GM19023 (cell line): Measurements from ENCODE around the gene CDH4.

Source experiments
- ATAC-seq: cut with Tn5 transposase; IDR thresholded peaks from one replicate; pipeline ENCODE4 v1.9.1; 2021; ENCODE audit warnings: mild to moderate bottlenecking, moderate library complexity; ENCODE audit not compliant: unreplicated experiment

The CDH4 gene

GRCh38 chr20:61613917-61614705 is 362.1 kb downstream of the CDH4 start:
- no peak for ATAC-seq

- ATAC-seq, result no peak
Measured at GRCh38 chr20:61614706-61615100, 362.6 kb downstream of the CDH4 start.

GRCh38 chr20:61615806-61616205 is 363.7 kb downstream of the CDH4 start:
- no peak for ATAC-seq

GRCh38 chr20:61619751-61620150 is 367.7 kb downstream of the CDH4 start:
- ATAC-seq, result no peak

GRCh38 chr20:61620174-61620573 is 368.1 kb downstream of the CDH4 start:
- no peak for ATAC-seq

- no peak for ATAC-seq
Measured at GRCh38 chr20:61621035-61621730, 369.1 kb downstream of the CDH4 start.

- ATAC-seq, result no peak
Measured at GRCh38 chr20:61621852-61622251, 369.8 kb downstream of the CDH4 start.

- no peak for ATAC-seq
Measured at GRCh38 chr20:61623451-61623850, 371.4 kb downstream of the CDH4 start.

- ATAC-seq, result no peak
Measured at GRCh38 chr20:61625246-61625645, 373.2 kb downstream of the CDH4 start.

- no peak for ATAC-seq
Measured at GRCh38 chr20:61626412-61626811, 374.4 kb downstream of the CDH4 start.

- ATAC-seq, result no peak
Measured at GRCh38 chr20:61627791-61628415, 375.8 kb downstream of the CDH4 start.

GRCh38 chr20:61628480-61628879 is 376.4 kb downstream of the CDH4 start:
- ATAC-seq, result no peak

GRCh38 chr20:61628901-61629601 is 377.0 kb downstream of the CDH4 start:
- no peak for ATAC-seq

GRCh38 chr20:61629602-61630390 is 377.7 kb downstream of the CDH4 start:
- ATAC-seq, result no peak

GRCh38 chr20:61630391-61630650 is 378.3 kb downstream of the CDH4 start:
- no peak for ATAC-seq

- no peak for ATAC-seq
Measured at GRCh38 chr20:61630816-61631215, 378.8 kb downstream of the CDH4 start.

GRCh38 chr20:61631751-61632150 is 379.7 kb downstream of the CDH4 start:
- ATAC-seq, result no peak

- ATAC-seq, result no peak
Measured at GRCh38 chr20:61633004-61633403, 380.9 kb downstream of the CDH4 start.

- ATAC-seq, result no peak
Measured at GRCh38 chr20:61634376-61635145, 382.5 kb downstream of the CDH4 start.
